Liver (tissue), 9 donors: ENCODE results near the gene CELF2. TPM values are rescaled to one million over a fixed set of nuclear protein-coding genes. Genes with fewer than 3 reads are reported as not detected.

ENCODE experiments used
- DNase-seq: peaks from one replicate; pipeline ENCODE4 v3.0.0-alpha.2; 2017; ENCODE audit warnings: low spot score
- H3K27ac ChIP-seq, 2 donors: one replicate each; pipeline ENCODE4 v1.7.0; 2013; ENCODE audit warnings: inconsistent platforms in 2 of 2, low read length in 2 of 2, control low read depth in 1 of 2, low read depth in 1 of 2, mild to moderate bottlenecking in 1 of 2
- H3K27me3 ChIP-seq, 4 donors: one replicate each; pipeline versions ENCODE4 v1.6.1 to v1.7.0; 2013; ENCODE audit warnings: low read length in 3 of 4, inconsistent platforms in 1 of 4, mild to moderate bottlenecking in 1 of 4, moderate library complexity in 1 of 4; ENCODE audit not compliant: control insufficient read depth in 4 of 4, insufficient read depth in 4 of 4
- H3K36me3 ChIP-seq, 4 donors: one replicate each; pipeline versions ENCODE4 v1.6.1 to v1.7.0; 2013; ENCODE audit warnings: low read length in 3 of 4, mild to moderate bottlenecking in 3 of 4, low read depth in 1 of 4, moderate library complexity in 1 of 4; ENCODE audit not compliant: control insufficient read depth in 4 of 4, insufficient read depth in 3 of 4
- H3K4me1 ChIP-seq, 4 donors: one replicate each; pipeline versions ENCODE4 v1.6.1 to v1.7.0; 2013; ENCODE audit warnings: low read length in 3 of 4, mild to moderate bottlenecking in 3 of 4, moderate library complexity in 1 of 4; ENCODE audit not compliant: control insufficient read depth in 4 of 4, insufficient read depth in 4 of 4
- H3K4me3 ChIP-seq, 3 donors: one replicate each; pipeline versions ENCODE4 v1.6.1 to v1.7.0; 2013; ENCODE audit warnings: low read length in 3 of 3, control low read depth in 1 of 3, low read depth in 1 of 3, mild to moderate bottlenecking in 1 of 3
- H3K9ac ChIP-seq, 2 donors: one replicate each; pipeline ENCODE4 v1.7.0; 2013; ENCODE audit warnings: low read length in 2 of 2, mild to moderate bottlenecking in 2 of 2, moderate library complexity in 2 of 2, control low read depth in 1 of 2, low read depth in 1 of 2
- H3K9me3 ChIP-seq, 4 donors: one replicate each; pipeline versions ENCODE4 v1.6.1 to v1.7.0; 2013; ENCODE audit warnings: low read length in 3 of 4; ENCODE audit not compliant: control insufficient read depth in 4 of 4
- ATF3 ChIP-seq: IDR thresholded peaks from 2 replicates; pipeline ENCODE4 v1.6.1; 2016; ENCODE audit warnings: antibody characterized with exemption
- CTCF ChIP-seq: fragments of 150-350 bp; IDR thresholded peaks from 2 replicates; pipeline ENCODE4 v1.5.1; 2017; ENCODE audit warnings: improper control_type of control experiment, low read depth, low read length; ENCODE audit not compliant: missing input control
- FOXA1 ChIP-seq: IDR thresholded peaks from 2 replicates; pipeline ENCODE4 v1.6.1; 2016; ENCODE audit warnings: antibody characterized with exemption
- HNF4A ChIP-seq, 2 donors: conservative IDR thresholded peaks; 2 replicates each; pipeline ENCODE4 v1.6.1; 2016; ENCODE audit warnings: antibody characterized with exemption in 2 of 2, mild to moderate bottlenecking in 2 of 2
- HNF4G ChIP-seq: IDR thresholded peaks from 2 replicates; pipeline ENCODE4 v1.6.1; 2016; ENCODE audit warnings: antibody characterized with exemption
- MAX ChIP-seq: IDR thresholded peaks from 2 replicates; pipeline ENCODE4 v1.6.1; 2016; ENCODE audit warnings: antibody characterized with exemption
- NR2F2 ChIP-seq: IDR thresholded peaks from 2 replicates; pipeline ENCODE4 v1.6.1; 2016; ENCODE audit warnings: antibody characterized with exemption
- RAD21 ChIP-seq, 2 donors: IDR thresholded peaks; 2 replicates each; pipeline ENCODE4 v1.6.1; 2016; ENCODE audit warnings: antibody characterized with exemption in 2 of 2, mild to moderate bottlenecking in 2 of 2
- REST ChIP-seq: IDR thresholded peaks from 2 replicates; pipeline ENCODE4 v1.6.1; 2016; ENCODE audit warnings: antibody characterized with exemption, mild to moderate bottlenecking
- SP1 ChIP-seq: IDR thresholded peaks from 2 replicates; pipeline ENCODE4 v1.6.1; 2018; ENCODE audit warnings: antibody characterized with exemption, mild to moderate bottlenecking
- TAF1 ChIP-seq: conservative IDR thresholded peaks from 2 replicates; pipeline ENCODE4 v1.6.1; 2016; ENCODE audit warnings: antibody characterized with exemption, mild to moderate bottlenecking
- ZBTB33 ChIP-seq: IDR thresholded peaks from 2 replicates; pipeline ENCODE4 v1.6.1; 2016; ENCODE audit warnings: antibody characterized with exemption
- WGBS: extraction: QIAGEN DNeasy Blood & Tissue Kit; methylation state at CpG from one replicate; pipeline ENCODE4 v1.1.7; 2013; 5-methylcytosine and 5-hydroxymethylcytosine counted together
- polyA plus RNA-seq, 2 donors: library from polyadenylated mRNA; stranded (reverse) in 1 of 2; unstranded in 1 of 2; fragments of 200-250 nt in 1 of 2; fragments of >200 nt in 1 of 2; fragmentation: Nextera tagmentation in 1 of 2; extraction: Ambion mirVana in 1 of 2; gene quantifications; one replicate each; pipeline versions ENCODE4 v1.2.1 to v1.2.3, GENCODE V29; 2013 to 2015
- total RNA-seq, 2 donors: library from RNA; depleted of rRNA; stranded (reverse); fragments of >200 nt; gene quantifications; one replicate each; pipeline ENCODE4 v1.2.3, GENCODE V29; 2014
- donor health status: healthy.
- donor health status: healthy.
- donor health status: healthy.
- donor health status: healthy.
- donor health status: healthy.

Gene CELF2
- total and polyA plus RNA-seq, 4 donors: 1.4 to 8.5 (median 5.6) TPM

- TF ChIP-seq SP1: no peak
- TF ChIP-seq RAD21 (IDR thresholded peaks at IDR 0.05): no peak
- TF ChIP-seq MAX: no peak
- no peak for TF ChIP-seq ZBTB33
These were observed 281.5 kb downstream of the CELF2 start (continued) for GRCh38 chr10:11299125-11299524.

GRCh38 chr10:11300026-11300425 is 282.4 kb downstream of the CELF2 start:
- no peak overlapping the region for H3K9ac ChIP-seq
- no peak for TF ChIP-seq REST
- TF ChIP-seq NR2F2: no peak
- TF ChIP-seq ATF3: no peak
- TF ChIP-seq FOXA1: no peak
- no peak for TF ChIP-seq HNF4G
- no peak for TF ChIP-seq ZBTB33
- no peak for TF ChIP-seq CTCF
- H3K9me3 ChIP-seq: no peaks in the 10 kb centered on the region
- no peaks in the 10 kb centered on the region for H3K36me3 ChIP-seq
- H3K27ac ChIP-seq: no peak overlapping the region
- 88% methylated on average over 8 of the region's 8 CpGs for WGBS
- H3K4me1 ChIP-seq: no peaks in the 10 kb centered on the region
- H3K27me3 ChIP-seq: no peaks in the 10 kb centered on the region
- no peak for DNase-seq
- H3K4me3 ChIP-seq: no peak overlapping the region

GRCh38 chr10:11300563-11300962 is 282.9 kb downstream of the CELF2 start:
- H3K9ac ChIP-seq: no peak overlapping the region
- no peaks in the 10 kb centered on the region for H3K27me3 ChIP-seq
- WGBS: 84% methylated on average over 14 of the region's 14 CpGs
- H3K27ac ChIP-seq: no peak overlapping the region
- no peak overlapping the region for H3K4me3 ChIP-seq
- no peaks in the 10 kb centered on the region for H3K36me3 ChIP-seq
- no peak for TF ChIP-seq HNF4A (conservative IDR thresholded peaks at IDR 0.05)
- no peak for TF ChIP-seq RAD21 (IDR thresholded peaks at IDR 0.05)
- no peak for TF ChIP-seq ZBTB33
- no peak for TF ChIP-seq MAX
- no peak for TF ChIP-seq TAF1
- no peaks in the 10 kb centered on the region for H3K9me3 ChIP-seq
- DNase-seq: no peak
- no peaks in the 10 kb centered on the region for H3K4me1 ChIP-seq
